Neuronal stem cell (in vitro differentiated cells): ENCODE measurements around the gene ADAMTS17.

Source experiments
- DNase-seq: peaks from one replicate; pipeline ENCODE4 v3.0.0-alpha.2; 2013; ENCODE audit warnings: low spot score
- H2AFZ ChIP-seq: one replicate; pipeline ENCODE4 v1.6.1; 2013; ENCODE audit warnings: mild to moderate bottlenecking, low read length, inconsistent platforms
- H2AK5ac ChIP-seq: 2 replicates; pipeline ENCODE4 v1.6.1; 2013; ENCODE audit warnings: low read depth, mild to moderate bottlenecking, inconsistent platforms, low read length, moderate library complexity, mixed read lengths
- H2BK120ac ChIP-seq: 2 replicates; pipeline ENCODE4 v1.6.1; 2013; ENCODE audit warnings: low read depth, mild to moderate bottlenecking, inconsistent platforms, low read length, moderate library complexity, mixed read lengths
- H2BK12ac ChIP-seq: one replicate; pipeline ENCODE4 v1.6.1; 2013; ENCODE audit warnings: low read length, inconsistent platforms
- H2BK15ac ChIP-seq: 2 replicates; pipeline ENCODE4 v1.6.1; 2013; ENCODE audit warnings: mild to moderate bottlenecking, low read length, inconsistent platforms, mixed read lengths
- H2BK5ac ChIP-seq: one replicate; pipeline ENCODE4 v1.6.1; 2013; ENCODE audit warnings: inconsistent platforms, mild to moderate bottlenecking, low read length, moderate library complexity
- H3K14ac ChIP-seq: one replicate; pipeline ENCODE4 v1.6.1; 2013; ENCODE audit warnings: low read length, inconsistent platforms
- H3K18ac ChIP-seq: 2 replicates; pipeline ENCODE4 v1.6.1; 2013; ENCODE audit warnings: low read length, inconsistent platforms
- H3K23ac ChIP-seq: 2 replicates; pipeline ENCODE4 v1.6.1; 2013; ENCODE audit warnings: low read depth, mild to moderate bottlenecking, mixed read lengths, low read length, inconsistent platforms; ENCODE audit not compliant: poor library complexity
- H3K27ac ChIP-seq: replicated peaks from 3 replicates; pipeline ENCODE4 v1.5.1; 2013; ENCODE audit warnings: low read length, inconsistent platforms
- H3K27me3 ChIP-seq, 3 experiments: 2 replicates each; pipeline ENCODE4 v1.6.1; 2013; ENCODE audit warnings: low read length in 3 of 3, mild to moderate bottlenecking in 2 of 3, inconsistent platforms in 1 of 3, low read depth in 1 of 3, mixed read lengths in 1 of 3, moderate library complexity in 1 of 3; ENCODE audit not compliant: control insufficient read depth in 3 of 3, insufficient read depth in 3 of 3
- H3K36me3 ChIP-seq, 2 donors: replicated peaks in 1 of 2; 2 replicates each; pipeline ENCODE4 v1.6.1; 2013; ENCODE audit warnings: low read length in 2 of 2; ENCODE audit not compliant: control insufficient read depth in 2 of 2, insufficient read depth in 2 of 2
- H3K4ac ChIP-seq: 2 replicates; pipeline ENCODE4 v1.6.1; 2013; ENCODE audit warnings: inconsistent platforms, mild to moderate bottlenecking, low read length, moderate library complexity
- H3K4me1 ChIP-seq, 2 donors: 1 replicate in 1 of 2; 2 replicates in 1 of 2; pipeline ENCODE4 v1.6.1; 2013; ENCODE audit warnings: low read length in 2 of 2, low read depth in 1 of 2; ENCODE audit not compliant: control insufficient read depth in 2 of 2, insufficient read depth in 1 of 2
- H3K4me2 ChIP-seq: one replicate; pipeline ENCODE4 v1.6.1; 2013; ENCODE audit warnings: mild to moderate bottlenecking, low read length, inconsistent platforms; ENCODE audit not compliant: insufficient read depth, poor library complexity, severe bottlenecking
- H3K4me3 ChIP-seq, 2 donors: 2 replicates each; pipeline ENCODE4 v1.5.1; 2013; ENCODE audit warnings: low read length in 2 of 2, mild to moderate bottlenecking in 2 of 2, inconsistent platforms in 1 of 2, moderate library complexity in 1 of 2
- H3K79me1 ChIP-seq: one replicate; pipeline ENCODE4 v1.6.1; 2013; ENCODE audit warnings: low read depth, mild to moderate bottlenecking, inconsistent platforms, low read length, moderate library complexity
- H3K9ac ChIP-seq: one replicate; pipeline ENCODE4 v1.6.1; 2013; ENCODE audit warnings: mild to moderate bottlenecking, low read depth, low read length, inconsistent platforms; ENCODE audit not compliant: poor library complexity
- H3K9me3 ChIP-seq, 2 donors: replicated peaks in 1 of 2; 2 replicates each; pipeline versions ENCODE3 to v1.6.1; 2013; ENCODE audit warnings: low read length in 2 of 2, mild to moderate bottlenecking in 2 of 2, inconsistent platforms in 1 of 2, low read depth in 1 of 2, mixed read lengths in 1 of 2, moderate library complexity in 1 of 2; ENCODE audit not compliant: control insufficient read depth in 2 of 2, insufficient read depth in 1 of 2
- H4K8ac ChIP-seq: one replicate; pipeline ENCODE4 v1.6.1; 2013; ENCODE audit warnings: low read depth, mild to moderate bottlenecking, inconsistent platforms, low read length, moderate library complexity
- H4K91ac ChIP-seq: one replicate; pipeline ENCODE4 v1.6.1; 2013; ENCODE audit warnings: low read length, low read depth, mild to moderate bottlenecking, inconsistent platforms; ENCODE audit not compliant: poor library complexity
- WGBS, 2 donors: extraction: QIAGEN DNeasy Blood & Tissue Kit; methylation state at CpG; one replicate each; pipeline ENCODE4 v1.1.7; 2013; ENCODE audit warnings: missing lambda C conversion rate in 2 of 2, mixed read lengths in 1 of 2; ENCODE audit not compliant: insufficient read length in 2 of 2, insufficient replicate concordance in 1 of 2; ENCODE audit errors: extremely low coverage in 2 of 2; 5-methylcytosine and 5-hydroxymethylcytosine counted together

ADAMTS17 gene

GRCh38 chr15:100049483-100049882 is 292.3 kb downstream of the ADAMTS17 start:
- no peak overlapping the region for H4K91ac ChIP-seq
- H3K23ac ChIP-seq: no peak overlapping the region
- H2BK12ac ChIP-seq: no peak overlapping the region
- H2BK120ac ChIP-seq: no peak overlapping the region
- no peak overlapping the region for H2AK5ac ChIP-seq
- H2AFZ ChIP-seq: no peak overlapping the region
- H3K9me3 ChIP-seq: no peaks in the 10 kb centered on the region
- H3K4ac ChIP-seq: no peak overlapping the region
- H3K27ac ChIP-seq: no peak overlapping the region
- H4K8ac ChIP-seq: no peak overlapping the region
- H3K4me1 ChIP-seq: no peaks in the 10 kb centered on the region
- no peak overlapping the region for H3K9ac ChIP-seq
- H3K4me2 ChIP-seq: no peak overlapping the region
- H3K36me3 ChIP-seq: no peaks in the 10 kb centered on the region
- H3K18ac ChIP-seq: no peak overlapping the region
- no peaks in the 10 kb centered on the region for H3K27me3 ChIP-seq
- H3K14ac ChIP-seq: no peak overlapping the region
- WGBS, 2 donors: no CpG with 5 or more reads among the region's 2 CpGs
- no peaks in the 10 kb centered on the region for H3K79me1 ChIP-seq
- no peak overlapping the region for H2BK15ac ChIP-seq
- H2BK5ac ChIP-seq: no peak overlapping the region
- DNase-seq: no peak
- H3K4me3 ChIP-seq: no peak overlapping the region

- H2BK12ac ChIP-seq: no peak overlapping the region
- H3K4me2 ChIP-seq: no peak overlapping the region
- no peak overlapping the region for H2BK5ac ChIP-seq
- no peak overlapping the region for H3K14ac ChIP-seq
- no peak overlapping the region for H2AK5ac ChIP-seq
- H3K4me1 ChIP-seq: no peaks in the 10 kb centered on the region
- no CpG with 5 or more reads among the region's 11 CpGs for WGBS, 2 donors
- no peak overlapping the region for H2BK120ac ChIP-seq
- H4K8ac ChIP-seq: no peak overlapping the region
- H3K27me3 ChIP-seq: no peaks in the 10 kb centered on the region
- H3K79me1 ChIP-seq: no peaks in the 10 kb centered on the region
- H3K23ac ChIP-seq: no peak overlapping the region
- H3K9me3 ChIP-seq: no peaks in the 10 kb centered on the region
- no peak overlapping the region for H3K4me3 ChIP-seq
- H3K4ac ChIP-seq: no peak overlapping the region
- no peak overlapping the region for H3K18ac ChIP-seq
- H4K91ac ChIP-seq: no peak overlapping the region
- H2AFZ ChIP-seq: no peak overlapping the region
- DNase-seq: no peak
- no peak overlapping the region for H2BK15ac ChIP-seq
- no peak overlapping the region for H3K9ac ChIP-seq
- no peaks in the 10 kb centered on the region for H3K36me3 ChIP-seq
- H3K27ac ChIP-seq: no peak overlapping the region
Measured at GRCh38 chr15:100048736-100049135, 293.0 kb downstream of the ADAMTS17 start.

- H3K4me3 ChIP-seq: no peak overlapping the region
- no peaks in the 10 kb centered on the region for H3K79me1 ChIP-seq
- no peaks in the 10 kb centered on the region for H3K4me1 ChIP-seq
- no peak overlapping the region for H3K27ac ChIP-seq
- H3K4me2 ChIP-seq: no peak overlapping the region
- H3K4ac ChIP-seq: no peak overlapping the region
- H3K27me3 ChIP-seq: no peaks in the 10 kb centered on the region
- H2AFZ ChIP-seq: no peak overlapping the region
- no peak for DNase-seq
- H3K9me3 ChIP-seq: no peaks in the 10 kb centered on the region
- no peak overlapping the region for H4K91ac ChIP-seq
- H3K23ac ChIP-seq: no peak overlapping the region
- H3K9ac ChIP-seq: no peak overlapping the region
- H2BK5ac ChIP-seq: no peak overlapping the region
- H3K18ac ChIP-seq: no peak overlapping the region
- no CpG with 5 or more reads among the region's 6 CpGs for WGBS, 2 donors
- H2BK12ac ChIP-seq: no peak overlapping the region
- no peaks in the 10 kb centered on the region for H3K36me3 ChIP-seq
- H4K8ac ChIP-seq: no peak overlapping the region
- H3K14ac ChIP-seq: no peak overlapping the region
- no peak overlapping the region for H2BK15ac ChIP-seq
- H2AK5ac ChIP-seq: no peak overlapping the region
- no peak overlapping the region for H2BK120ac ChIP-seq
Measured at GRCh38 chr15:100043692-100044091, 298.1 kb downstream of the ADAMTS17 start.

GRCh38 chr15:100043068-100043641 is 298.6 kb downstream of the ADAMTS17 start:
- Histone ChIP-seq H4K8ac (no peak overlapping the region), H3K27me3 (no peaks in the 10 kb centered on the region), H2AK5ac (no peak overlapping the region), H3K79me1 (no peaks in the 10 kb centered on the region), H3K9ac (no peak overlapping the region), H2BK5ac (no peak overlapping the region), H3K23ac (no peak overlapping the region), H3K4me3 (no peak overlapping the region), H3K36me3 (no peaks in the 10 kb centered on the region), H3K14ac (no peak overlapping the region), H3K4me1 (no peaks in the 10 kb centered on the region), H3K4ac (no peak overlapping the region), H2BK15ac (no peak overlapping the region), H4K91ac (no peak overlapping the region), H2BK120ac (no peak overlapping the region), H3K9me3 (no peaks in the 10 kb centered on the region), H2BK12ac (no peak overlapping the region), H3K18ac (no peak overlapping the region), H3K4me2 (no peak overlapping the region), H2AFZ (no peak overlapping the region), H3K27ac (no peak overlapping the region)
- no CpG with 5 or more reads among the region's 8 CpGs for WGBS, 2 donors
- no peak for DNase-seq
